Keratinocyte (primary cell): ENCODE measurements around the gene SFMBT1.

Experiments used
- EZH2 ChIP-seq: IDR thresholded peaks from one replicate; pipeline ENCODE4 v1.6.1; 2012; ENCODE audit warnings: inconsistent platforms, mild to moderate bottlenecking, low read length, moderate library complexity
- TF ChIP-seq, protein P1 (sequence below), 3 experiments: IDR thresholded peaks in 1 of 3; conservative IDR thresholded peaks in 1 of 3; optimal IDR thresholded peaks in 1 of 3; 2 replicates in 2 of 3; 3 replicates in 1 of 3; pipeline versions ENCODE3 to v1.5.1; 2011; ENCODE audit warnings: low read length in 3 of 3, mild to moderate bottlenecking in 3 of 3, moderate library complexity in 2 of 3, control low read depth in 1 of 3, inconsistent platforms in 1 of 3; ENCODE audit not compliant: insufficient read depth in 2 of 3; ENCODE audit errors: extremely low read depth in 1 of 3

GRCh38 chr3:52973806-52974205, 72.1 kb downstream of the SFMBT1 start:
- TF ChIP-seq, protein P1, sequence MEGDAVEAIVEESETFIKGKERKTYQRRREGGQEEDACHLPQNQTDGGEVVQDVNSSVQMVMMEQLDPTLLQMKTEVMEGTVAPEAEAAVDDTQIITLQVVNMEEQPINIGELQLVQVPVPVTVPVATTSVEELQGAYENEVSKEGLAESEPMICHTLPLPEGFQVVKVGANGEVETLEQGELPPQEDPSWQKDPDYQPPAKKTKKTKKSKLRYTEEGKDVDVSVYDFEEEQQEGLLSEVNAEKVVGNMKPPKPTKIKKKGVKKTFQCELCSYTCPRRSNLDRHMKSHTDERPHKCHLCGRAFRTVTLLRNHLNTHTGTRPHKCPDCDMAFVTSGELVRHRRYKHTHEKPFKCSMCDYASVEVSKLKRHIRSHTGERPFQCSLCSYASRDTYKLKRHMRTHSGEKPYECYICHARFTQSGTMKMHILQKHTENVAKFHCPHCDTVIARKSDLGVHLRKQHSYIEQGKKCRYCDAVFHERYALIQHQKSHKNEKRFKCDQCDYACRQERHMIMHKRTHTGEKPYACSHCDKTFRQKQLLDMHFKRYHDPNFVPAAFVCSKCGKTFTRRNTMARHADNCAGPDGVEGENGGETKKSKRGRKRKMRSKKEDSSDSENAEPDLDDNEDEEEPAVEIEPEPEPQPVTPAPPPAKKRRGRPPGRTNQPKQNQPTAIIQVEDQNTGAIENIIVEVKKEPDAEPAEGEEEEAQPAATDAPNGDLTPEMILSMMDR (optimal IDR thresholded peaks at IDR 0.05 in 1 of 3, IDR thresholded peaks at IDR 0.05 in 1 of 3, conservative IDR thresholded peaks at IDR 0.05 in 1 of 3; ENCODE audit: extremely low read depth in 1 of 3, insufficient read depth in 2 of 3, low read length in 3 of 3): no peak
- TF ChIP-seq EZH2: no peak
